Central memory CD8-positive, alpha-beta T cell (primary cell): ENCODE data around the gene ABCD3.
"Not testable (repeated sequence)": the region's sequence is repeated elsewhere in the genome, so short reads cannot be mapped to it uniquely, and the experiment has no call there.

Source experiments
- ATAC-seq: fragments of 150-1000 bp; cut with Tn5 transposase; replicated peaks from 2 replicates; pipeline ENCODE4 v1.10.0; 2022; ENCODE audit warnings: mild to moderate bottlenecking, moderate FRiP score, moderate number of reproducible peaks; ENCODE audit not compliant: poor library complexity, severe bottlenecking; ENCODE audit errors: extremely low read depth
- DNase-seq, 2 donors: peaks; one replicate each; pipeline ENCODE4 v3.0.0; 2021; ENCODE audit warnings: low spot score in 2 of 2
- H3K27ac Mint-ChIP-seq: one replicate; pipeline ENCODE4 v1.8.0; 2022; ENCODE audit warnings: low read depth, mild to moderate bottlenecking, moderate library complexity, mixed read lengths
- H3K27me3 Mint-ChIP-seq: one replicate; pipeline ENCODE4 v1.8.0; 2022; ENCODE audit warnings: mixed read lengths
- H3K36me3 Mint-ChIP-seq: one replicate; pipeline ENCODE4 v1.8.0; 2022; ENCODE audit warnings: mild to moderate bottlenecking, moderate library complexity, mixed read lengths; ENCODE audit not compliant: insufficient read depth
- H3K4me1 Mint-ChIP-seq: one replicate; pipeline ENCODE4 v1.8.0; 2022; ENCODE audit warnings: mixed read lengths
- H3K4me3 Mint-ChIP-seq: one replicate; pipeline ENCODE4 v1.8.0; 2022; ENCODE audit warnings: mild to moderate bottlenecking, moderate library complexity, mixed read lengths
- H3K9me3 Mint-ChIP-seq: one replicate; pipeline ENCODE4 v1.8.0; 2022; ENCODE audit warnings: mixed read lengths

Gene ABCD3

DNA sequence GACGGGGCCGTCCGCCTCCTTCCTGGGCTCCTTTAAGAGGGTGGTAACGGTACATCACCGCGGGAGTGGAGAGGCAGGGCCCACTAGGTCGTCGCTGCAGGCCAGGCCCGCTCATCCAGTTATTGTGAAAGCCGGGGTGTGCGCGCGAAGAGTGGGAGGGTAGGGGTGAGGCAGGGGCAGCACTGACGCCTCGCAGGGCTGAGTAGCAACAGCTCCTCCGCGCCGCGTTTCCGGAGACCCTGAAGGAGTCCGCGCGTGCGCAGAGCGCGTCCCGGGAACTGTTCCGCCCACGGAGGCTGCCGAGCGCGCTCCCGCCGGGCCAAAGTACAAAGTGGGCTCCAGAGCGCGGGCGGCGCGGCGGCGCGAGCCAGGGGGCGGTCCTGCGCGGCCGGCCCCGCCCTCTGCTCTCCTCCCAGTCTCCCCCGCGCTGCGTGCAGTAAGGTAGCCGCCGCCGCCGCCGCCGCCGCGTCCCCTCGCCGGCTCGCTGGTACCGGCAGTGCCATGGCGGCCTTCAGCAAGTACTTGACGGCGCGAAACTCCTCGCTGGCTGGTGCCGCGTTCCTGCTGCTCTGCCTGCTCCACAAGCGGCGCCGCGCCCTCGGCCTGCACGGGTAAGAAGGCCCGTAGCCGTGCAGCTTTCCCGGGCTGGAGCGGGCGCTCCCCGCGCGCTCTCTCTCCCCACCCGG is at the start of gene ABCD3:
Gene ABCD3, plus strand, starts transcription at position 412 of the 686 bp plus-strand sequence. Its CDS starts 90 bp downstream, at position 502.
- ATAC-seq (peak; percentile 92), DNase-seq (peak; percentile 94 to 95)
- H3K4me3 Mint-ChIP-seq: no peak within 1 kb of the TSS
- H3K27me3 Mint-ChIP-seq: no peaks in the 10 kb centered on the region
- H3K27ac Mint-ChIP-seq: no peak within 1 kb of the TSS
- H3K36me3 Mint-ChIP-seq: no peaks in the 10 kb centered on the region
- H3K4me1 Mint-ChIP-seq: peaks cover 39% of the 10 kb centered on the region
- no peaks in the 10 kb centered on the region for H3K9me3 Mint-ChIP-seq

DNA sequence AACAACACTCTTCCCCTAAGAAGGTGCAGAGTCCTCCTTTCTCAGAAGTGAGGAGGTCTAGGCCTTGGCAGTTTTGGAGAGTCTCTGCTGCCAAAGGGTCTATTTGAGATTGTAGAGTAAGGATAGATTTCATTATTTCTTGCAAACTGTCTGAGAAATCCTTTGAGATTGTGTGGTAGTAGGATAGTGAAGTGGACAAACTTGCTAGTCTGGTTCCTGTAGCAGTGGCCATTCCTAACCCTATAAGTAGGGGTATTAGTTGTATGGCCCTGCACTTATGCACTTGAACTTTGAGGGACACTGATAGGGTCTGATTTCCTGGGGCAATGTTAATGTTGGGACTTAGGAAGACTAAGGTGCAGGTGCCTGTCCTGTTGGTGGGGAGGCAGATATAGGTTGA is 45.4 kb upstream of the ABCD3 start:
- peaks cover 66% of the 10 kb centered on the region for H3K27me3 Mint-ChIP-seq
- H3K4me3 Mint-ChIP-seq, H3K27ac Mint-ChIP-seq, H3K9me3 Mint-ChIP-seq, H3K36me3 Mint-ChIP-seq, ATAC-seq, H3K4me1 Mint-ChIP-seq, DNase-seq: not testable (repeated sequence)

DNA sequence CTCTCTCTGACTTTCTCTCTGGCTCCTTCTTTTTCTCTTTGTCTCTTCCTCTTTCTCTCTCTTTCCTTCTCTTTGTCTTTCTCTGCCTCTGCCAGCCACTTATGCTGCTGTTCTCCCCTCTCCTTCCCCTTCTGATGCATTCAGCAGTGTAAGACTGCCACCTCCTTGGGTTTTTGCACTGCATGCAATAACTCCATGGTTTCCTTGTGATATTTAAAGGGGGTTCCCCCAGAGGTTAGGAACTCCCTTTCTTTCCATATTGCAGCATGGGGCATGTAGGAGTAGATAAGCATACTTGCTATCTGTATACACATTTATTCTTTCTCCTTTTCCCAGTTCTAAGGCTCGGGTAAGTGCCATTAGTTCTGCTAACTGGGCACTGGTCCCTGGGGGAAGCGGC is 44.9 kb upstream of the ABCD3 start:
- peaks cover 65% of the 10 kb centered on the region for H3K27me3 Mint-ChIP-seq
- H3K4me1 Mint-ChIP-seq, H3K27ac Mint-ChIP-seq, H3K36me3 Mint-ChIP-seq, DNase-seq, H3K4me3 Mint-ChIP-seq, ATAC-seq, H3K9me3 Mint-ChIP-seq: not testable (repeated sequence)

DNA sequence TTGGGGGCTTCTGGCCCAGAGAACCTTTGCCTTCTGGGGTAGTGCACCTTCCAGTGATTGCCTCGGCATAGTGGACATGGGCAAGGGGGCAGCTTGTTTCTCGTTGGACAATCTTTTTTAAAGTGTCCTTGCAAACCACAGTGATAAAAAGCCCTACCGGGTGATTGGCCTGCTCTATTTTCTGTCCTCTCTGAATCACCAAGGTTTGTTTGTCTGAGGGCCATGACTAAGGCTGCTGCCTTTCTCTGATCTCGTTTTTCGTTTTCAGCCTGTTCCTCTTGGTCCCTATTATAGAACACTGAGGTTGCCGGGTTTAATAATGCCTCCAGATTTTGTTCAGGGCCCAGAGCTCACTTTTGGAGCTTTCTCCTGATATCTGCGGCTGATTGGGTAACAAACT is 42.5 kb upstream of the ABCD3 start:
- not testable (repeated sequence) for ATAC-seq, H3K9me3 Mint-ChIP-seq

DNA sequence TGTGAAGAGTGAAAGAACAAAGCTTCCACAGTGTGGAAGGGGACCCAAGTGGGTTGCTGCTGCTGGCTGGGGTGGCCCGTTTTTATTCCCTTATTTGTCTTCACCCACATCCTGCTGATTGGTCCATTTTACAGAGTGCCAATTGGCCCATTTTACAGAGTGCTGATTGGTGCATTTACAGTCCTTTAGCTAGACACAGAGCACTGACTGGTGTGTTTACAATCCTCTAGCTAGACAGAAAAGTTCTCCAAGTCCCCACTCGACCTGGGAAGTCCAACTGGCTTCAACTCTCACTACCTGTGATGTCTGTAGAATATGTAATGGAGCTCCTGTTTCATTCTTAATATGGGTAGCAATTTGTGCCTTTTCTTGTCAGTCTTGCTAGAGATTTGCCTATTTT is 39.7 kb upstream of the ABCD3 start:
- DNase-seq, H3K36me3 Mint-ChIP-seq, H3K4me1 Mint-ChIP-seq, ATAC-seq, H3K9me3 Mint-ChIP-seq, H3K4me3 Mint-ChIP-seq, H3K27ac Mint-ChIP-seq: not testable (repeated sequence)
- peaks cover 56% of the 10 kb centered on the region for H3K27me3 Mint-ChIP-seq

More for the DNA sequence above, 42.5 kb upstream of the ABCD3 start:
- H3K4me1 Mint-ChIP-seq, H3K36me3 Mint-ChIP-seq, H3K4me3 Mint-ChIP-seq, DNase-seq, H3K27ac Mint-ChIP-seq: not testable (repeated sequence)
- H3K27me3 Mint-ChIP-seq: peaks cover 66% of the 10 kb centered on the region

DNA sequence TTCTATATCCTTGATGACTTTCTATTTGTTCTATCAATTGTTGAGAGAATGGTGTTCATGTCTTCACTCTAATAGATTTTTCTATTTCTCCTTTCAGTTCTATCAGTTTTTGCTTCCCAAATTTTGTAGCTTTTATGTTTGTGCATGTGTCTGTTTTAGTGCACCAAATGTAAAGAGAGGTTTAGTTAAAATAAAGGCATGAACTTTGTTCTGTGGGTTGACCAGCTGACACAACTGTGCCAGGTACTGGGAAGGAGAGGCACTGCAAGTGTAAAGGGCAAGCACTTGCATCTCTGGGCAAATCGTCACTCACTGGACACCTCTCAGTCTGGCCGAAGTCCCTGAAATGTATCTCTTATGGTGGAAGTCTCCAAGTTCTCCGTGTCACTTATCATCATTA is 38.6 kb upstream of the ABCD3 start:
- H3K36me3 Mint-ChIP-seq: no peaks in the 10 kb centered on the region
- H3K4me1 Mint-ChIP-seq: peaks cover 14% of the 10 kb centered on the region
- ATAC-seq: no peak
- H3K27me3 Mint-ChIP-seq: peaks cover 52% of the 10 kb centered on the region
- no peak for DNase-seq
- no peaks in the 10 kb centered on the region for H3K9me3 Mint-ChIP-seq
- no peak overlapping the region for H3K4me3 Mint-ChIP-seq
- H3K27ac Mint-ChIP-seq: no peak overlapping the region

DNA sequence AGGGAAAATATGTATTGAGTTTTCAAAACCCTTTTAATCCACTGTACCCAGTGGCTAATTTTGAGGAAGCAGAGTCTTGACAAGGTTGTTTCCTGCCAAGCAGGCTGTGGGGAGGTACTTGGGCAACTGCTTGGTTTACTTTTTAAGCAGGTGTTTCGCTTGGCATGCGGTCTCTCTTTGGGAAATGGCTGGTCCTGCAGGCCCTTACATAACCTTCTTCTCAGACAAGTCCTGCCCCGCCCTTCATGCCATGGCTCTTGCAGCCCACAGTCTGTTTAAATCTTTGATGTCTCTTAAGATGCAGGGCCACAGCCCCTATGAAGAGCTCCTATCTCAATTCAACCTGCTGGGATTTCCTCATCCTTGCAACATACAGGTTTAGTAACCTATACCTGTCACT is 36.0 kb upstream of the ABCD3 start:
- Mint-ChIP-seq H3K4me1 (peaks cover 20% of the 10 kb centered on the region), H3K27me3 (peaks cover 35% of the 10 kb centered on the region), H3K9me3 (no peaks in the 10 kb centered on the region), H3K4me3 (no peak overlapping the region), H3K27ac (no peak overlapping the region), H3K36me3 (peaks cover 2% of the 10 kb centered on the region)
- DNase-seq (no peak), ATAC-seq (no peak)

DNA sequence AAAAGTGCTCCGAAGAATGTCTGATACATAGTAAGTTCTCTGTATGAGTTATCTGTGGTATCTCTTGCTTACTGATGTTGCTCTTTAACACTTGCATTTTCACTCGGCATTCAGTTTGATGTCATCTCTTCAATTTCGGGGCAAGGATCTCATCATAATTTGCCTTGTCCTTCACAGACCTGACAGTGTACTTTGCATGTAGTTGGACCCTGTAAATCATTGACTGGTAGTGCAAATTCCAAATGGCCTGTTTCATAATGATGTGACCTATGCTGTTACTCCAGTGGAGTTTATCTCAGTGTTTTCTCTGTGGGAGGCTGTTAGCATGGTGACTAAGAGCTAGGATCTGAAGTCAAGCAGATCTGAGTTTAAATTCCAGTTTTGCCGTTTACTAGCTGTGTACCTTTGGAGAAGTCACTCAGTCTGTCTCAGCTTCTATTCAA is 34.2 kb upstream of the ABCD3 start:
- no peak for DNase-seq
- Mint-ChIP-seq H3K9me3 (no peaks in the 10 kb centered on the region), H3K4me1 (peaks cover 20% of the 10 kb centered on the region), H3K27ac (no peak overlapping the region), H3K4me3 (no peak overlapping the region), H3K27me3 (peaks cover 18% of the 10 kb centered on the region), H3K36me3 (peaks cover 2% of the 10 kb centered on the region)
- no peak for ATAC-seq

DNA sequence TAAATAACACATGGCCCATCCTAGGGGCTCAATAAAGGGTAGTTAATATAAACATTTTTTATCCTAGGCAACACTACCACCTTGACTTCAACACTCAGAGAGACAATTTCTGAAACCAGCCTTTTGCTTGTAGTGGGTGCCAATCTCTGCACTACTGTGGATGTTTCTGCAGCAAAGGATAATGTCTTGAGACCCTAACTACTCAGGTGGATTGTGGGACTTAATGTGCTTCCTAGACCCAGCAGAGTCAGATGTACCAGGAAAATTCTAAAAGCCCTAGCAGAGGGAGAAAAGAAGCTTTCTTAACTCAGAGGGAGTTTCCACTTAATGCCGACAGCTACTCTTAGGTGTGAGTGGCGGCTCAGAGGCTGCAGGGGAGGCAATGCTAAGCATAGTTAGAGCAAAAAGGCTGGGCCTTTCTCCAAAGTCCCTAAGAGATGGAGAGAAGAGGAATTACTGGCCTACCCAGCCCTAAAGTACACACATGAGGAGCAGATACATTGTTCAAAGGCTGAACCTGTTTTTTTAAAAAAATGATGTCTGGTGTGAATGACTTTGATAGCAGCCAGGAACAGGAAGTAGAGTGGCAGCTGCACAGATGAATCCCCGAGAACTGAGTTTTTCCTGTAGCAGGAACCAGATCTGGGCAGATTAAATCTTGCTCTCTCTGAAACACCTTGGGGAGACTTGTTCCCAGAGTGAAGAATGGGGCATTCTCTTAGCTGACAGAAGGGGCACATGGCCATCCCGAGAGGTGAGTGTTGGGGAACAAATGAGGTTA is 33.5 kb upstream of the ABCD3 start:
- Mint-ChIP-seq H3K36me3 (peaks cover 2% of the 10 kb centered on the region), H3K4me1 (peaks cover 20% of the 10 kb centered on the region), H3K27ac (peak overlapping the region; percentile 29), H3K4me3 (peak overlapping the region; percentile 11), H3K27me3 (peaks cover 12% of the 10 kb centered on the region), H3K9me3 (no peaks in the 10 kb centered on the region)
- DNase-seq: no peak
- ATAC-seq: peak; percentile 46

DNA sequence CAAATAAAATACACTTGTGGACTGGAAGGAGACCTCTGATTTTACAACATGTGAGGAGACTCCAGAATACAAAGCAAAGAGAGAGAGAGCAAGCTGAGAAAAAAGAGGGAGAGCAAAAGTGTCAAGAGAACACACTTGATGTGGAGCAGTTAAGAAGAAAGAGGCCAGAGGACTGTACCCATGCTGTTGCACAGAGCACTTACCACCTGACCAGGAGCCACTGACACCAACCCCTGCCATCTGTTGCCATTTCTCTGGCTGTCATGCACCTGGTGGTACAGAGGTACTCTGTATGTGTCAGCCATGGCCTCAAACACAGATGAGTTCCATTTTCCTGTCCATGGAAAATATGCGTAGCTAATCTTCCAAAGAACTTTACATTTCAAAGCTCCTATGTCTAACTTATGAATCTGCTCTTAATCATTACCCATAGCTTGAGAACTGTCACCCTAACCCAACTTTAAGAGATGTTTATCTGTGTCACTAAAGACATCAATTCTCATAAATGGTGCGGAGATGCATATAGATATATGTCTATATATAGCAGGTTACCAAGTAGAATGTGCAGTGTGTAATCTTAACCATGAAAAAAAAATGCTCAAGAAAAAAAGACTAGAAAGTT is 32.8 kb upstream of the ABCD3 start:
- ATAC-seq (no peak), DNase-seq (no peak)
- Mint-ChIP-seq H3K9me3 (no peaks in the 10 kb centered on the region), H3K4me1 (peaks cover 20% of the 10 kb centered on the region), H3K27ac (peak overlapping the region; percentile 29), H3K36me3 (peaks cover 2% of the 10 kb centered on the region), H3K4me3 (no peak overlapping the region), H3K27me3 (peaks cover 10% of the 10 kb centered on the region)

DNA sequence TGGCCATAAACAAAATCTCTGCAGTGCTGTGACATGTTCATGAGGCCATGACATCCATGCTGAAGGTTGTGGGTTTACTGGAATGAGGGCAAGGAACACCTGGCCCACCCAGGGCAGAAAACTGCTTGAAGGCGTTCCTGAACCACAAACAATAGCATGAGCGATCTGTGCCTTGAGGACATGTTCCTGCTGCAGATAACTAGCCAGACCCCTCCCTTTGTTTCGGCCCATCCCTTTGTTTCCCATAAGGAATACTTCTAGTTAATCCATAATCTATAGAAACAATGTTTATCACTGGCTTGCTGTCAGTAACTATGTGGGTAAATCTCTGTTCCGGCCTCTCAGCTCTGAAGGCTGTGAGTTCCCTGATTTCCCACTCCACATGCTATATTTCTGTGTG is 28.9 kb upstream of the ABCD3 start:
- H3K4me3 Mint-ChIP-seq: no peak overlapping the region
- ATAC-seq: no peak
- DNase-seq: no peak
- H3K27ac Mint-ChIP-seq: no peak overlapping the region
- H3K27me3 Mint-ChIP-seq: peaks cover 23% of the 10 kb centered on the region
- no peaks in the 10 kb centered on the region for H3K9me3 Mint-ChIP-seq
- peaks cover 10% of the 10 kb centered on the region for H3K4me1 Mint-ChIP-seq
- peaks cover 2% of the 10 kb centered on the region for H3K36me3 Mint-ChIP-seq

DNA sequence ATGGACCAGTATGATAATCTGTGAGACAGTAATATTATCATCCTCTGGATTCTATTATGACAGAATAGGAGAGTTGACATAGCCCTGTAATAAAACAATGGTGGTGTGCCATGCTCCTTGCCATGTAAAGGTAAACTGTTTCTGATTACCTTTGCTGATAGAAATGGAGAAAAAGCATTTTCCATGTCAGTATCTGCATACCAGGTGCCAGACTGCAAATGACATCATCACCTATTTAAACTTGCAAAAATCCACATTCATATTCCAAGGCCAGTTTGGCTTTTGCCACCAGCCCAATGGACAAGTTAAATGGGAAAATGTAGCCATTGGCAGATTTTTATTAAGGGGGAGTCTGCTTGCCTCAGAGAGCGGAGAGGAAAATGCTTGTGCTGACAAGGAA is 23.9 kb upstream of the ABCD3 start:
- H3K9me3 Mint-ChIP-seq: no peaks in the 10 kb centered on the region
- no peak overlapping the region for H3K4me3 Mint-ChIP-seq
- no peaks in the 10 kb centered on the region for H3K4me1 Mint-ChIP-seq
- no peak overlapping the region for H3K27ac Mint-ChIP-seq
- peaks cover 39% of the 10 kb centered on the region for H3K27me3 Mint-ChIP-seq
- no peaks in the 10 kb centered on the region for H3K36me3 Mint-ChIP-seq
- ATAC-seq (no peak), DNase-seq (no peak)

DNA sequence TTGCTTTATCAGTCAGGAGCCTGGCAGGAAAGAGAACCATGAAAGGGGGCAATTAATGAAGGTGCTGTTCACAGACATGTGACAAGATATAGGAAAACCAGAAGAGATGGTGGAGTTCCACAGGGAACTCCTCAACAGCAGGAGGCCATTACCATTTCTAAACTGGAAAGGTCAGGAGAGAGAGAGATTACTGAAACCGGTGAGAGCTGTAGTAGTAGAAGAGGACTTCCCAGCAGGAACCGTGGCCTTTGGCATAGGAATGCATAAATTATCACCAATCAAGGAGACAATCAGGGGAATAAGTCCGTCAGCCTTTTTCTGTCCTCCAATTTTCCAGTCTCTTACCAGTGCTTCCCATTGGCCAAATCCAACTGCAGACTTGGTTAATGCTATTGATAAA is 23.0 kb upstream of the ABCD3 start:
- Mint-ChIP-seq H3K9me3 (no peaks in the 10 kb centered on the region), H3K4me1 (no peaks in the 10 kb centered on the region), H3K4me3 (no peak overlapping the region), H3K27ac (no peak overlapping the region), H3K36me3 (no peaks in the 10 kb centered on the region), H3K27me3 (peaks cover 45% of the 10 kb centered on the region)
- DNase-seq (no peak), ATAC-seq (no peak)
